Esophagus squamous epithelium (tissue), 5 donors: ENCODE data around the gene KRT35. TPM values are rescaled to one million over a fixed set of nuclear protein-coding genes. Genes with fewer than 3 reads are reported as not detected.

Source experiments
- DNase-seq: peaks from one replicate; lab custom pipeline; 2025; lab: John Stamatoyannopoulos, UW
- H3K27ac ChIP-seq, 4 donors: fragments of 200-600 bp; sonication (generic); one replicate each; pipeline ENCODE4 v1.5.1; 2016 to 2019; ENCODE audit warnings: mild to moderate bottlenecking in 1 of 4
- H3K27me3 ChIP-seq, 4 donors: fragments of 200-600 bp; sonication (generic); 1 replicate in 3 of 4; 2 replicates in 1 of 4; pipeline versions ENCODE4 v1.5.1 to v1.6.0; 2017 to 2021; ENCODE audit warnings: antibody characterized with exemption in 1 of 4
- H3K36me3 ChIP-seq, 3 donors: fragments of 200-600 bp; sonication (generic); one replicate each; pipeline ENCODE4 v1.5.1; 2016 to 2019
- H3K4me1 ChIP-seq, 3 donors: fragments of 200-600 bp; sonication (generic); one replicate each; pipeline ENCODE4 v1.5.1; 2017 to 2019
- H3K4me3 ChIP-seq, 4 donors: fragments of 200-600 bp; sonication (generic); 1 replicate in 3 of 4; 2 replicates in 1 of 4; pipeline ENCODE4 v1.5.1; 2016 to 2019; ENCODE audit warnings: mild to moderate bottlenecking in 2 of 4, moderate library complexity in 1 of 4
- H3K9me3 ChIP-seq, 3 donors: fragments of 200-600 bp; sonication (generic); one replicate each; pipeline ENCODE4 v1.5.1; 2016 to 2019
- POLR2A ChIP-seq, 4 donors: fragments of 450-650 bp; IDR thresholded peaks; one replicate each; pipeline ENCODE4 v1.6.1; 2017; ENCODE audit warnings: antibody characterized with exemption in 4 of 4, mild to moderate bottlenecking in 4 of 4, moderate library complexity in 3 of 4
- WGBS, 2 donors: methylation state at CpG; one replicate each; pipeline ENCODE4 v1.1.5; 2018; 5-methylcytosine and 5-hydroxymethylcytosine counted together
- intact Hi-C: fragments of 100-400 bp; cut with DNase I; formaldehyde crosslinking; loops from one replicate; pipeline ENCODE4 v1.15.0; 2022
- total RNA-seq, 4 donors: library from RNA; depleted of rRNA; stranded (reverse); fragments of >200 nt; gene quantifications; one replicate each; pipeline ENCODE4 v1.1.0, GENCODE V29; 2016
- TF ChIP-seq, protein P1 (sequence below), 6 experiments: fragments of 450-650 bp in 4 of 6; fragments of 200-600 bp in 2 of 6; sonication (generic) in 2 of 6; IDR thresholded peaks; one replicate each; pipeline ENCODE4 v1.5.1; 2016 to 2019; ENCODE audit warnings: antibody characterized with exemption in 6 of 6, mild to moderate bottlenecking in 4 of 6, moderate library complexity in 4 of 6
- donor health status: DM: yes; HTN: yes; CAD: no.

Gene KRT35
- total RNA-seq, 4 donors from 2014 or later, result not detected

GRCh38 chr17:41480136-41480535 is 815 bp downstream of the KRT35 start:
- Histone ChIP-seq H3K9me3 (no peaks in the 10 kb centered on the region), H3K4me1 (no peaks in the 10 kb centered on the region), H3K4me3 (no peak overlapping the region), H3K27me3 (no peaks in the 10 kb centered on the region), H3K27ac (no peak overlapping the region), H3K36me3 (no peaks in the 10 kb centered on the region)
- intact Hi-C loops, result no loop called here
- no peak for TF ChIP-seq POLR2A (IDR thresholded peaks at IDR 0.05)
- WGBS, 2 donors, result 46 to 50% methylated on average over 2 of the region's 2 CpGs
- DNase-seq, result no peak

GRCh38 chr17:41478237-41478636 is 2.7 kb downstream of the KRT35 start:
- no peaks in the 10 kb centered on the region for H3K9me3 ChIP-seq
- TF ChIP-seq, protein P1, sequence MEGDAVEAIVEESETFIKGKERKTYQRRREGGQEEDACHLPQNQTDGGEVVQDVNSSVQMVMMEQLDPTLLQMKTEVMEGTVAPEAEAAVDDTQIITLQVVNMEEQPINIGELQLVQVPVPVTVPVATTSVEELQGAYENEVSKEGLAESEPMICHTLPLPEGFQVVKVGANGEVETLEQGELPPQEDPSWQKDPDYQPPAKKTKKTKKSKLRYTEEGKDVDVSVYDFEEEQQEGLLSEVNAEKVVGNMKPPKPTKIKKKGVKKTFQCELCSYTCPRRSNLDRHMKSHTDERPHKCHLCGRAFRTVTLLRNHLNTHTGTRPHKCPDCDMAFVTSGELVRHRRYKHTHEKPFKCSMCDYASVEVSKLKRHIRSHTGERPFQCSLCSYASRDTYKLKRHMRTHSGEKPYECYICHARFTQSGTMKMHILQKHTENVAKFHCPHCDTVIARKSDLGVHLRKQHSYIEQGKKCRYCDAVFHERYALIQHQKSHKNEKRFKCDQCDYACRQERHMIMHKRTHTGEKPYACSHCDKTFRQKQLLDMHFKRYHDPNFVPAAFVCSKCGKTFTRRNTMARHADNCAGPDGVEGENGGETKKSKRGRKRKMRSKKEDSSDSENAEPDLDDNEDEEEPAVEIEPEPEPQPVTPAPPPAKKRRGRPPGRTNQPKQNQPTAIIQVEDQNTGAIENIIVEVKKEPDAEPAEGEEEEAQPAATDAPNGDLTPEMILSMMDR (IDR thresholded peaks at IDR 0.05), result no peak
- TF ChIP-seq POLR2A (IDR thresholded peaks at IDR 0.05), result no peak
- no peaks in the 10 kb centered on the region for H3K4me1 ChIP-seq
- 83 to 92% methylated on average over 3 to 6 of the region's 8 CpGs for WGBS, 2 donors
- intact Hi-C loops, result no loop called here
- H3K27me3 ChIP-seq, result no peaks in the 10 kb centered on the region
- no peak for DNase-seq
- no peak overlapping the region for H3K4me3 ChIP-seq
- H3K36me3 ChIP-seq, result no peaks in the 10 kb centered on the region
- no peak overlapping the region for H3K27ac ChIP-seq

GRCh38 chr17:41476866-41477815 is 3.8 kb downstream of the KRT35 start:
- DNase-seq, result no peak
- Histone ChIP-seq H3K4me3 (no peak overlapping the region), H3K4me1 (no peaks in the 10 kb centered on the region), H3K36me3 (no peaks in the 10 kb centered on the region), H3K27me3 (no peaks in the 10 kb centered on the region), H3K9me3 (no peaks in the 10 kb centered on the region), H3K27ac (no peak overlapping the region)
- TF ChIP-seq POLR2A (IDR thresholded peaks at IDR 0.05), result no peak
- TF ChIP-seq, protein P1 (IDR thresholded peaks at IDR 0.05), result no peak
- 86 to 89% methylated on average over 9 to 17 of the region's 22 CpGs for WGBS, 2 donors
- intact Hi-C loops, result no loop called here

GRCh38 chr17:41475421-41475820 is 5.5 kb downstream of the KRT35 start:
- no peaks in the 10 kb centered on the region for H3K27me3 ChIP-seq
- no peaks in the 10 kb centered on the region for H3K36me3 ChIP-seq
- intact Hi-C loops, result no loop called here
- TF ChIP-seq, protein P1 (IDR thresholded peaks at IDR 0.05), result no peak
- no peak for TF ChIP-seq POLR2A (IDR thresholded peaks at IDR 0.05)
- H3K4me3 ChIP-seq, result no peak overlapping the region
- DNase-seq, result no peak
- no peak overlapping the region for H3K27ac ChIP-seq
- H3K9me3 ChIP-seq, result no peaks in the 10 kb centered on the region
- H3K4me1 ChIP-seq, result no peaks in the 10 kb centered on the region
- WGBS, 2 donors, result 94 to 96% methylated on average over 2 to 4 of the region's 4 CpGs

DNA sequence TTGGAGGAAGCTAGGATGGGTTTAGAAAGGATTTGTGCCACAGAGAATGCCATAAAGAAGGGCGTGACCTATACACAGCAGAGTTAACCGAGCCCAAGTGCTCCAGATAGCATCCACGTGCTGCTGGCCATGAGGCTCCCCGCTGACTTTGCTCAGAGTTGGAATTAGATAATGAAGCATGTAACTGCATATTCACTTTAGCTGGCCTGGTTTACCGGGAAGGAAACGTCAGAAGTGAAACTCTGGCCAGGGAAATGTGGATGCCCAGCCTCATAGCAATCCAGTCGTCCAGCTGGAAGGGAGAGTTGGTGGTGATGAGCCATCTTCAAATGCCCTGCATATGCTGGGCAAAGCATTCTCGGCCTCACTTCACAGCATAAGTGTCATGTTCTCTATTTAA is 6.1 kb downstream of the KRT35 start:
- H3K4me3 ChIP-seq, result no peak overlapping the region
- 62 to 68% methylated on average over 6 to 7 of the region's 8 CpGs for WGBS, 2 donors
- no peak overlapping the region for H3K27ac ChIP-seq
- H3K4me1 ChIP-seq, result no peaks in the 10 kb centered on the region
- H3K27me3 ChIP-seq, result no peaks in the 10 kb centered on the region
- TF ChIP-seq, protein P1 (IDR thresholded peaks at IDR 0.05), result no peak
- TF ChIP-seq POLR2A (IDR thresholded peaks at IDR 0.05), result no peak
- H3K36me3 ChIP-seq, result no peaks in the 10 kb centered on the region
- intact Hi-C loops, result no loop called here
- no peak for DNase-seq
- no peaks in the 10 kb centered on the region for H3K9me3 ChIP-seq
